Karpas-422 (cell line): ENCODE measurements around the gene ESYT2. TPM values are rescaled to one million over a fixed set of nuclear protein-coding genes. Genes with fewer than 3 reads are reported as not detected.

ENCODE experiments used
- DNase-seq: peaks from one replicate; pipeline ENCODE4 v3.0.0-alpha.2; 2015
- H2AFZ ChIP-seq: fragments of 200-600 bp; sonication (generic); 2 replicates; pipeline ENCODE4 v1.6.1; 2014; ENCODE audit warnings: antibody characterized with exemption, low read length, mixed read lengths
- H3K27ac ChIP-seq: fragments of 200-600 bp; sonication (generic); 2 replicates; pipeline ENCODE4 v1.5.1; 2014; ENCODE audit warnings: mild to moderate bottlenecking, low read length, moderate library complexity
- H3K27me3 ChIP-seq: fragments of 200-600 bp; sonication (generic); 2 replicates; pipeline ENCODE4 v1.6.1; 2014; ENCODE audit warnings: low read length, mixed read lengths
- H3K36me3 ChIP-seq: fragments of 200-600 bp; sonication (generic); 2 replicates; pipeline ENCODE4 v1.6.1; 2014; ENCODE audit warnings: low read length, mixed read lengths; ENCODE audit not compliant: insufficient read depth
- H3K4me1 ChIP-seq: fragments of 200-600 bp; sonication (generic); 2 replicates; pipeline ENCODE4 v1.6.1; 2014; ENCODE audit warnings: mild to moderate bottlenecking, low read length, mixed read lengths
- H3K4me2 ChIP-seq: fragments of 200-600 bp; sonication (generic); 2 replicates; pipeline ENCODE4 v1.6.1; 2014; ENCODE audit warnings: low read length, low read depth, mild to moderate bottlenecking; ENCODE audit not compliant: poor library complexity, severe bottlenecking
- H3K4me3 ChIP-seq: fragments of 200-600 bp; sonication (generic); 2 replicates; pipeline ENCODE4 v1.5.1; 2014; ENCODE audit warnings: mild to moderate bottlenecking, antibody characterized with exemption, low read length, mixed read lengths
- H3K79me2 ChIP-seq: fragments of 200-600 bp; sonication (generic); 2 replicates; pipeline ENCODE4 v1.6.1; 2014; ENCODE audit warnings: mild to moderate bottlenecking, low read length, mixed read lengths
- H3K9ac ChIP-seq: fragments of 200-600 bp; sonication (generic); 2 replicates; pipeline ENCODE4 v1.6.0; 2014; ENCODE audit warnings: low read length
- H3K9me2 ChIP-seq: fragments of 200-600 bp; sonication (generic), shearing (Covaris generic); replicated peaks from 2 replicates; pipeline ENCODE4 v1.6.0; 2014; ENCODE audit warnings: mild to moderate bottlenecking, low read length, moderate library complexity; ENCODE audit not compliant: insufficient read depth
- H3K9me3 ChIP-seq: fragments of 300-700, 200-600 bp; sonication (generic); 2 replicates; pipeline ENCODE4 v1.6.1; 2014; ENCODE audit warnings: low read length, mixed read lengths
- H4K20me1 ChIP-seq: fragments of 200-600 bp; sonication (generic); 2 replicates; pipeline ENCODE4 v1.6.1; 2014; ENCODE audit warnings: mild to moderate bottlenecking, antibody characterized with exemption, low read length, low read depth; ENCODE audit not compliant: insufficient read depth
- total RNA-seq: library from RNA; depleted of rRNA; stranded (reverse); fragments of >200 nt; shearing (Covaris generic); gene quantifications from 2 replicates; pipeline ENCODE4 v1.2.3, GENCODE V29; 2014; ENCODE audit warnings: low replicate concordance

The ESYT2 gene
- total RNA-seq, 1 experiment from 2014 or later, result 242 TPM

- H3K27me3 ChIP-seq, result no peaks in the 10 kb centered on the region
- H3K4me1 ChIP-seq, result no peaks in the 10 kb centered on the region
- H3K36me3 ChIP-seq, result peaks cover 30% of the 10 kb centered on the region; the same call in 1 of the 2 replicates
- H3K9ac ChIP-seq, result no peak overlapping the region
- no peaks in the 10 kb centered on the region for H3K9me2 ChIP-seq
- H2AFZ ChIP-seq, result no peak overlapping the region
- no peak overlapping the region for H3K4me2 ChIP-seq
- DNase-seq, result no peak
- no peaks in the 10 kb centered on the region for H3K9me3 ChIP-seq
- H3K27ac ChIP-seq, result no peak overlapping the region
- no peak overlapping the region for H3K4me3 ChIP-seq
- H3K79me2 ChIP-seq, result peaks cover 3% of the 10 kb centered on the region; the same call in 1 of the 2 replicates
- no peaks in the 10 kb centered on the region for H4K20me1 ChIP-seq
These were observed 85.2 kb downstream of the ESYT2 start for GRCh38 chr7:158744070-158744469.

DNA sequence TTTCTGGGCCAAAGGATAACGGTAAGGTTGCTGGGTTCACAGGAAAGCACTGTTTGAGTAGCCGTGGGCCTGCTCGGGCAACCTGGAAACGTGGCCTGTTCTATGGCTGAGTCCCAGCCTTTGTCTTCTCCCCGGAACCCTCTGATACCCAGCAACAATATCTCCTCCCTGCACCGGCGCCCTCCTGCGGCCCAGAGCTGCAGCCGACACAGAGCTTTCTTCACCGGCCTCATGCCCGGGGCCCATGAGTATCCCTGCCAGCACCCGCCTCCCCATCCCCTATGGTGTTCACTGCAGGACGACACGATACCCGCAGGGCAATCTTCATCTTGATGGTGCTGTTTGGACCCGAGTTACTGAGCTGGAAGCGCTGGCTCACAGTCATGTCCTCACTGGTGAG, 86.1 kb downstream of the ESYT2 start:
- Histone ChIP-seq H3K4me3 (no peak overlapping the region), H3K4me1 (no peaks in the 10 kb centered on the region), H3K4me2 (no peak overlapping the region), H3K79me2 (peaks cover 3% of the 10 kb centered on the region; the same call in 1 of the 2 replicates), H3K9me2 (no peaks in the 10 kb centered on the region), H3K9me3 (no peaks in the 10 kb centered on the region), H3K27ac (no peak overlapping the region), H3K36me3 (peaks cover 35% of the 10 kb centered on the region; the same call in 1 of the 2 replicates), H2AFZ (no peak overlapping the region), H4K20me1 (no peaks in the 10 kb centered on the region), H3K9ac (no peak overlapping the region), H3K27me3 (no peaks in the 10 kb centered on the region)
- DNase-seq, result no peak

DNA sequence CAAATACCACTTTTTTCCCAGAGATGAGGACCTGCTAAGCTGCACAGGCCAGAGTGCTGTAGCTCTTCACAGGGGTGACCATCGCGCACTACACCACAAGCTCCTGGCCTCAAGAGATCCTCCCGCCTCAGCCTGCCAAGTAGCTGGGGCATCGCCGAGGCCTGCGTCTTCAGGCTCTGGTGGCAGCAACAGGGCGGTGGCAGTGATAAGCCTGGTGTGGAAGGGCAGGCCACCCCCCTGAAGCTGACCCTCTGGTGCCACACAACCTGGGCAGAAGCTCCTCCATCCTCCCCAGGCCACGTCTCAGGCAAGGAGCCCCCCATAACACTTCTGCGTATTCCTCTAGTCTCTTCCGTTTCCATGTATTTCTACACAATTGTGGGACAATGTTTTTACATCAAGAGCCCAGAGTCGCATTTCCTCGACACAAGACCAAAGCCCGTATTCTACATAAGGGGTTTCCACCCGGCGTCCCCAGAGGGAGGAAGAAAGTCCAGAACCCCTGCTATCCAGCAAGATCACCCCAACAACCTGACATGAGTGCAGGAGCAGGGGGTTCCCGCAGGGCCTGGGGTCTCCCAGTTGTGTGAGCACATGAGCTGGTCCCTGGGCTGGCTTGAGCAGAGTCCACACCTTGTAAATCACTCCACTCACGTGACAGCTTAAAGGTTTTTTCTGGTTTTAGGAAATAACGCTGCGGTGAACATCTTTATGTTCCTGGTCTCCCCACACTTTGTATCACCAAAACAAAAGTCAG, 87.1 kb downstream of the ESYT2 start:
- Histone ChIP-seq H3K4me1 (no peaks in the 10 kb centered on the region), H3K36me3 (peaks cover 39% of the 10 kb centered on the region; the same call in 1 of the 2 replicates), H3K9ac (no peak overlapping the region), H4K20me1 (no peaks in the 10 kb centered on the region), H3K79me2 (peaks cover 3% of the 10 kb centered on the region; the same call in 1 of the 2 replicates), H3K9me3 (no peaks in the 10 kb centered on the region), H3K27ac (no peak overlapping the region), H3K27me3 (no peaks in the 10 kb centered on the region), H3K4me2 (no peak overlapping the region), H3K4me3 (no peak overlapping the region), H3K9me2 (no peaks in the 10 kb centered on the region), H2AFZ (no peak overlapping the region)
- no peak for DNase-seq

DNA sequence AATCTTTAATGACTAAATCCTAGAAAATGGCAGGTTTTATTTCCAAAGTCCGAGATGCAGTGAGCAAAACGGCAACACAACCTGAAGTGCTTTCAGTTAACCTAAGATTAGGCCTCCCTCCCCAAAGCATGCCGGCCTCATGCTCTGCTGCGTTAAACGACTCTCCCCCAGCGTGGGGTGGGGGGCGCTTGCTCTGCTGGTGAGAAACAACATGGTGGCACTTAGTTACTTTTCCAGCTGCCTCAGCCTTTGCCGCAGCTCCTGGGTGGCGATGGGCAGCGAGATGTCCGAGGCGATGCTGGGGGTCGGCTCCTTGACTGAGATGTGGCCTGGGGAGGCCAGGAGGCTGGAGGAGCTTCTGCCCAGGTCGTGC, 88.0 kb downstream of the ESYT2 start:
- Histone ChIP-seq H3K4me1 (no peaks in the 10 kb centered on the region), H3K9ac (no peak overlapping the region), H3K9me2 (no peaks in the 10 kb centered on the region), H3K9me3 (no peaks in the 10 kb centered on the region), H3K27me3 (no peaks in the 10 kb centered on the region), H3K4me3 (no peak overlapping the region), H4K20me1 (no peaks in the 10 kb centered on the region), H3K4me2 (no peak overlapping the region), H3K27ac (no peak overlapping the region), H2AFZ (no peak overlapping the region), H3K79me2 (peaks cover 3% of the 10 kb centered on the region; the same call in 1 of the 2 replicates), H3K36me3 (peaks cover 46% of the 10 kb centered on the region; the same call in 1 of the 2 replicates)
- DNase-seq, result no peak

DNA sequence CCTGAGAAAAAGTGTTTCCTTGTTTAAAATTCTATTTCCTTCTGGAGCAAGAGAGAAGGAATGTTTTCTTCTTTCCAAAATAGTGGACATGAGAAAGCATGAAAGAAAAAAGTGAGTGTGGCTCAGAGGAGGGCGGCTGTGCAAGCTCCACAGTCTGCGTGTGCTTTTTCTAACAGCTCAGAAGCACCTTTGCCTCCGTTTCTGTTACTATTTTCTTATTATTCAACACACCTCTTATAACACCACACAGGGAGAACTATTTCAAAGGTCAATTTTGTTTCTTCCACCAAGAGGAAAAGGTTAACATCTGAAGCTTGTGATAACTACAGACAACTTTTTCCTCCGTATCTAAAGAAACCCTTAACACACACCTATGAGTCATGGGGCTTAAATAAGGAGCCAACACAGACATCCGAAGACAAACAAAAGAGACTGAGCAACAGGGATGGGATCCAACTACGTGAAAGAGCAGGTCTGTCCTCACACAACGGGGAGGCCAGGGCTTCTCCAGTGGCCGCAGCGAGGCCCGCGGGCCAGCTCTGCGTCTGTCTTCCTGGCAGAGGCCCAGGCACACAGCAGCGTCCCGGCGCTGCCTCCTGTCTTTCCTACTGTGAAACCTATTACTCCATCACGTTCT, 88.5 kb downstream of the ESYT2 start:
- no peak for DNase-seq
- Histone ChIP-seq H3K9me2 (no peaks in the 10 kb centered on the region), H3K79me2 (peaks cover 3% of the 10 kb centered on the region; the same call in 1 of the 2 replicates), H3K9ac (no peak overlapping the region), H3K4me1 (no peaks in the 10 kb centered on the region), H3K4me2 (no peak overlapping the region), H3K4me3 (no peak overlapping the region), H3K9me3 (no peaks in the 10 kb centered on the region), H4K20me1 (no peaks in the 10 kb centered on the region), H3K36me3 (peaks cover 47% of the 10 kb centered on the region; the same call in 1 of the 2 replicates), H3K27ac (no peak overlapping the region), H2AFZ (no peak overlapping the region), H3K27me3 (no peaks in the 10 kb centered on the region)

DNA sequence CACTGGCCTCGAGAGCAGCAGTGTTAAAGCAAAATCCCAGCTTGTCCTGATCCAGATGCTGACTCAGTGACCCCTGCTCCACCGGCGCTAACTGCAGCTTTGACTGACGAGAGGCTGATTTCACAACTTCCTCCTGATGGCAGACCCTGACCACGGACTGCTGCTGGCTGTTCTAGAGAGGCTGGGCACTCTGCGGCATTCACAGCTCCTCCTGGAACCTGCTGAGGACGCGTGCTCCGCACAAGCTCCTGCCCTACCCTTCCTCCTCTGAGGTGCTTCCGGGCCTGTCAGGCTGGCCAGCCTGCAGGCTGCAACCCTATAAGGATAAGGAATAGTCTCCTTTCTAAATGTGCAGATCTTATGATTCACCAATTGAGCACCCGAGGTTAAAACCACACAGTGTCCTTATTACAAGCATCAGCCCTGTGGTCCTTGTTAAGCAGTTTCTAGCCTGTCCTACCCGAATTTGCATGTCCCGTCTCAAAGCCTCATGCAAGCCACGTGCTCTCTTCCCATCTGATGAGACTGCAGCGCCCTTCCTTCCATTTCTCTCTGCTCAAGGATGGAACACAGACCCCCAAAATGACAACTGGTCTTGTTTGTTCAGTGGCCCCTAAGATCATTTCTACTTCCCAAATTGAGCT, 89.2 kb downstream of the ESYT2 start:
- H3K4me3 ChIP-seq, result no peak overlapping the region
- no peak overlapping the region for H2AFZ ChIP-seq
- H3K9me2 ChIP-seq, result no peaks in the 10 kb centered on the region
- no peak overlapping the region for H3K27ac ChIP-seq
- peaks cover 48% of the 10 kb centered on the region; the same call in 1 of the 2 replicates for H3K36me3 ChIP-seq
- no peak overlapping the region for H3K4me2 ChIP-seq
- no peaks in the 10 kb centered on the region for H4K20me1 ChIP-seq
- no peak overlapping the region for H3K9ac ChIP-seq
- no peaks in the 10 kb centered on the region for H3K9me3 ChIP-seq
- no peaks in the 10 kb centered on the region for H3K4me1 ChIP-seq
- no peaks in the 10 kb centered on the region for H3K27me3 ChIP-seq
- peaks cover 3% of the 10 kb centered on the region; the same call in 1 of the 2 replicates for H3K79me2 ChIP-seq
- no peak for DNase-seq

DNA sequence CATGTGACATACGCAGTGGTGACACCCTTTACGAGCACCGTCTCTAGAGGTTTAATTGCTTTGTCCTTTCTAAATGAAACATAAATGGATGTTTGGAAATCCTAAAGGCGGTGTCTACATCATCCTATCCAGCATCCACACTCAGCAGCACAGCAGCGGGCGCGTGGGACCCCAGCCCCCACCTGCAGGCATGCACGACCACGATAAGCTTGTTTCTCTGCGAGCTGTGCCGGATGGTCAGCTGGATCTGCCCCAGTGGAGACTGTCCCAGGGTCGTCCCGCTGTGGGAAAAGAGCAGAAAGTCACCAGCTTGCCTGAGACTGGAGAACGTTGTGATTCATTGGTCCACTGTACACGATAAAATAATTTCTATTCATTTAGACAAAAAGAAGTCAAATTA, 90.5 kb downstream of the ESYT2 start:
- Histone ChIP-seq H3K4me3 (no peak overlapping the region), H3K4me2 (no peak overlapping the region), H4K20me1 (no peaks in the 10 kb centered on the region), H3K79me2 (no peaks in the 10 kb centered on the region), H2AFZ (no peak overlapping the region), H3K27ac (no peak overlapping the region), H3K36me3 (peaks cover 52% of the 10 kb centered on the region; the same call in 1 of the 2 replicates), H3K27me3 (no peaks in the 10 kb centered on the region), H3K9me2 (no peaks in the 10 kb centered on the region), H3K9me3 (no peaks in the 10 kb centered on the region), H3K9ac (no peak overlapping the region), H3K4me1 (no peaks in the 10 kb centered on the region)
- no peak for DNase-seq

DNA sequence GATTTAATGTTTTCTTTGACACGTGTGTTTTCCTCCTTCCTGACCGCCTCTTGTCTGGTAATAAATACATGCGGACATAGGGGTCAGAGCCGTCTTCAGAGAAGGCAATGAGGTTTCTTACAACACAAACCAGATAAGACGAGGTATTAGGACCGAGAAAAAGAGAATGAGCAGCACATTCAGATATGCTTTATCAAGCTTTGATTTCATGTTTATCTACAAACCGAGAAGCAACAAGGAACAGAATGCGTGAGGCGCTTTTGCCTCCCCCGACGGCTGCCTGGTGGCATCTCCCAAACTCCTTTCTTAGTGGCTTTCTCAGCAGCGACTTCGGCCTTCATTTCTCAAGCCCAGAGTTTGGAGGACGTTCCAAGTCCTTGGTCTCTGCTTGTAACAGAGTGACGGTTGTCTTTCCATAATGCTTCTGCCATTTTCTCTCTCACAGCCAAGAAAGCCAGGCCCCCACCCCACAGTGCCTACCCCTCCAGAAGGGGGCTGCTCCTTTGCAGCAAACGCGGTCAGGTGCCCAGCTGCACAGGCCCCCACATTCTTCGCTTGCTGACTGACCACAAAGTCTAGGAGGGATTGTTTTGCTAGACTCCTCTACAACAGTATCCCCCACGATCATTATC, 92.1 kb downstream of the ESYT2 start:
- peaks cover 59% of the 10 kb centered on the region; the same call in 1 of the 2 replicates for H3K36me3 ChIP-seq
- no peak for DNase-seq
- no peaks in the 10 kb centered on the region for H3K27me3 ChIP-seq
- no peak overlapping the region for H3K4me3 ChIP-seq
- no peak overlapping the region for H3K27ac ChIP-seq
- H3K4me1 ChIP-seq, result no peaks in the 10 kb centered on the region
- no peaks in the 10 kb centered on the region for H3K9me2 ChIP-seq
- no peak overlapping the region for H2AFZ ChIP-seq
- H3K9ac ChIP-seq, result no peak overlapping the region
- no peaks in the 10 kb centered on the region for H3K79me2 ChIP-seq
- no peaks in the 10 kb centered on the region for H3K9me3 ChIP-seq
- H4K20me1 ChIP-seq, result no peaks in the 10 kb centered on the region
- H3K4me2 ChIP-seq, result no peak overlapping the region
